Heart right ventricle (tissue), 16 donors: Measurements from ENCODE around the gene PHC2. TPM values are rescaled to one million over a fixed set of nuclear protein-coding genes. Genes with fewer than 3 reads are reported as not detected.

Source experiments
- ATAC-seq, 8 donors: fragments of 200-7000 bp; cut with Tn5 transposase; one replicate each; pipeline ENCODE4 v1.9.1; 2020; ENCODE audit warnings: mild to moderate bottlenecking in 8 of 8, moderate library complexity in 8 of 8, moderate number of reproducible peaks in 1 of 8
- DNase-seq, 2 donors: peaks; one replicate each; pipeline ENCODE4 v3.0.0-alpha.2; 2020
- H3K27ac ChIP-seq, 10 donors: fragments of 200-600 bp; sonication (generic) in 2 of 10; one replicate each; pipeline versions ENCODE4 v1.5.0 to v1.8.0; 2020 to 2022; ENCODE audit warnings: mild to moderate bottlenecking in 3 of 10
- H3K27me3 ChIP-seq, 7 donors: fragments of 200-600 bp; one replicate each; pipeline ENCODE4 v1.8.0; 2021 to 2022; ENCODE audit warnings: mild to moderate bottlenecking in 2 of 7
- H3K36me3 ChIP-seq, 9 donors: fragments of 200-600 bp; sonication (generic) in 1 of 9; one replicate each; pipeline versions ENCODE4 v1.5.0 to v1.8.0; 2020 to 2022; ENCODE audit warnings: mild to moderate bottlenecking in 2 of 9
- H3K4me1 ChIP-seq, 9 donors: fragments of 200-600 bp; sonication (generic) in 1 of 9; one replicate each; pipeline versions ENCODE4 v1.5.0 to v1.8.0; 2020 to 2022; ENCODE audit warnings: mild to moderate bottlenecking in 4 of 9
- H3K4me3 ChIP-seq, 10 donors: fragments of 200-600 bp; sonication (generic) in 2 of 10; one replicate each; pipeline versions ENCODE4 v1.5.0 to v1.8.0; 2020 to 2022; ENCODE audit warnings: mild to moderate bottlenecking in 7 of 10, moderate library complexity in 2 of 10
- H3K9me3 ChIP-seq, 11 donors: fragments of 200-600 bp in 10 of 11; sonication (generic) in 2 of 11; one replicate each; pipeline versions ENCODE4 v1.5.0 to v1.8.0; 2013 to 2022; ENCODE audit warnings: mild to moderate bottlenecking in 2 of 11, control low read depth in 1 of 11, moderate library complexity in 1 of 11
- CTCF ChIP-seq, 9 donors: fragments of 200-600 bp; sonication (generic) in 2 of 9; IDR thresholded peaks; one replicate each; pipeline versions ENCODE4 v1.5.0 to v1.8.0; 2021 to 2022; ENCODE audit warnings: antibody characterized with exemption in 9 of 9, mild to moderate bottlenecking in 5 of 9, moderate library complexity in 1 of 9
- WGBS, 2 donors: extraction: QIAGEN DNeasy Blood & Tissue Kit; methylation state at CpG; one replicate each; pipeline ENCODE4 v1.1.7; 2013; ENCODE audit warnings: inconsistent platforms in 1 of 2; 5-methylcytosine and 5-hydroxymethylcytosine counted together
- intact Hi-C, 10 donors: fragments of 100-400 bp; cut with DNase I; formaldehyde crosslinking; loops; one replicate each; pipeline versions ENCODE4 v1.11.1 to v1.14.2; 2022
- polyA plus RNA-seq, 2 donors: library from polyadenylated mRNA; stranded (reverse); fragments of 200-250 nt; gene quantifications; one replicate each; pipeline ENCODE4 v1.2.3, GENCODE V29; 2013
- total RNA-seq, 10 donors: library from RNA; stranded (reverse); fragmentation: NEBNext Ultra II Directional in 3 of 10; extraction: Animal tissue kit (Norgen Biotek cat#: 25700) in 3 of 10; gene quantifications; one replicate each; pipeline versions ENCODE4 v1.2.1 to v1.2.4, GENCODE V29; 2021 to 2023
- donor health status: Arrhythmogenic right ventricular cardiomyopathy.
- donor health status: ischemic (EF 13 %, LVEDD 7.1; RV severe dilation, severe dysfunction).
- donor health status: healthy with polysubstance abuse.
- donor health status: DM: no; HTN: yes; CAD: no.
- donor health status: DM: no; HTN: no; CAD: no.
- donor health status: ischemic (EF 25% LVEDD 6.9; RV normal size, moderate dysfunction).
- donor health status: ischemic (EF 25% LVEDD 5.7; RV mildly dilated, moderate dysfunction).
- donor health status: healthy.
- donor health status: DM: yes; HTN: yes; CAD: no.
- donor health status: Ischemic cardiomyopathy.
- donor health status: ischemic (EF 35%, LVEDD 5.7; RV mildly dilated, moderate dysfunction).
- donor health status: nonischemic (EF 11% LVEDD 7.7; RV severe dilation, severe dysfunction).
- donor health status: DM: yes; HTN: yes; CAD: no.
- donor health status: PGD.
- donor health status: ischemic (EF 29% LVEDD 5.4; RV normal size, mild dysfunction).
- donor health status: nonischemic (EF 23%, LVEDD 6.1; RV moderate dilation, normal function).

Gene PHC2
- total and polyA plus RNA-seq, 12 donors = 81.2 to 136 (median 99.3) TPM

GRCh38 chr1:33295450-33296081 is 135.3 kb downstream of the PHC2 start:
- Histone ChIP-seq H3K36me3 (peaks cover 0 to 79% (median 27%) of the 10 kb centered on the region in 9 donors), H3K27me3 (no peaks in the 10 kb centered on the region), H3K4me1 (peaks cover 0 to 27% (median 17%) of the 10 kb centered on the region in 9 donors), H3K9me3 (no peaks in the 10 kb centered on the region), H3K27ac (peak overlapping the region in 4 of 10 donors; percentile 13 to 24 (median 15)), H3K4me3 (no peak overlapping the region)
- WGBS, 2 donors = 39 to 45% methylated on average over 12 of the region's 12 CpGs
- DNase-seq = peak; percentile 85 to 89
- ATAC-seq = peak; percentile 73 to 93 (median 84)
- TF ChIP-seq CTCF (IDR thresholded peaks at IDR 0.05) = peak; percentile 88 to 99 (median 96)
- intact Hi-C loops = loop anchor here (1.0 to 10.0 kb wide), 16 partner anchors 52 to 319 kb away; partner anchors contain the start of gene ZSCAN20 (in 1 of the 10)

- intact Hi-C loops = loop anchor here (1.0 to 10.0 kb wide), 16 partner anchors 52 to 320 kb away; partner anchors contain the start of gene ZSCAN20 (in 1 of the 10)
- Histone ChIP-seq H3K4me3 (no peak overlapping the region), H3K36me3 (peaks cover 0 to 74% (median 27%) of the 10 kb centered on the region in 9 donors), H3K27me3 (no peaks in the 10 kb centered on the region), H3K27ac (peak overlapping the region in 3 of 10 donors; percentile 7 to 24 (median 13)), H3K4me1 (peaks cover 0 to 24% (median 14%) of the 10 kb centered on the region in 9 donors), H3K9me3 (no peaks in the 10 kb centered on the region)
- TF ChIP-seq CTCF (IDR thresholded peaks at IDR 0.05) = no peak
- WGBS, 2 donors = 83 to 86% methylated on average over 15 of the region's 15 CpGs
- ATAC-seq (peak in 4 of 8 donors; percentile 2 to 25 (median 18)), DNase-seq (no peak)
Observed at GRCh38 chr1:33295023-33295422, 135.9 kb downstream of the PHC2 start.

GRCh38 chr1:33294071-33295010 is 136.6 kb downstream of the PHC2 start:
- H3K27ac ChIP-seq = no peak overlapping the region
- 82 to 83% methylated on average over 13 of the region's 13 CpGs for WGBS, 2 donors
- no peaks in the 10 kb centered on the region for H3K9me3 ChIP-seq
- intact Hi-C loops = loop anchor here (1.0 to 10.0 kb wide), 16 partner anchors 53 to 320 kb away; partner anchors contain the start of gene ZSCAN20 (in 1 of the 10)
- H3K4me1 ChIP-seq = peaks cover 0 to 30% (median 18%) of the 10 kb centered on the region in 9 donors
- ATAC-seq (peak in 1 of 8 donors; percentile 11), DNase-seq (no peak)
- H3K4me3 ChIP-seq = no peak overlapping the region
- no peak for TF ChIP-seq CTCF (IDR thresholded peaks at IDR 0.05)
- peaks cover 0 to 67% (median 20%) of the 10 kb centered on the region in 9 donors for H3K36me3 ChIP-seq
- H3K27me3 ChIP-seq = no peaks in the 10 kb centered on the region
